ENCODE results near the gene CDIP1.
"Not testable (repeated sequence)": the region's sequence is repeated elsewhere in the genome, so short reads cannot be mapped to it uniquely, and the experiment has no call there.

Gene CDIP1

GRCh38 chr16:4538350-4539235 lies at the start of gene CDIP1:
CDIP1 (minus strand) TSS chr16:4538773; CDS start chr16:4514130, 24,643 bp downstream.
- DNase-seq: peak; percentile 52

- no peak for DNase-seq
Measured at GRCh38 chr16:4586291-4586690, 47.7 kb upstream of the CDIP1 start.

GRCh38 chr16:4583906-4584305 lies 45.3 kb upstream of the CDIP1 start:
- no peak for DNase-seq

- DNase-seq: peak; percentile 49
Measured at GRCh38 chr16:4580250-4580649, 41.7 kb upstream of the CDIP1 start.

- DNase-seq: no peak
Measured at GRCh38 chr16:4578961-4579530, 40.5 kb upstream of the CDIP1 start.

GRCh38 chr16:4576008-4576407 lies 37.4 kb upstream of the CDIP1 start:
- DNase-seq: no peak

- no peak for DNase-seq
Measured at GRCh38 chr16:4574919-4575705, 36.5 kb upstream of the CDIP1 start.

GRCh38 chr16:4573926-4574325 lies 35.4 kb upstream of the CDIP1 start:
- DNase-seq: not testable (repeated sequence)

- DNase-seq: no peak
Measured at GRCh38 chr16:4572715-4573114, 34.1 kb upstream of the CDIP1 start.

GRCh38 chr16:4570688-4571321 lies 32.2 kb upstream of the CDIP1 start:
- no peak for DNase-seq

GRCh38 chr16:4570086-4570485 lies 31.5 kb upstream of the CDIP1 start:
- no peak for DNase-seq

- DNase-seq: no peak
Measured at GRCh38 chr16:4566144-4566543, 27.6 kb upstream of the CDIP1 start.

GRCh38 chr16:4564661-4565267 lies 26.2 kb upstream of the CDIP1 start:
- DNase-seq: no peak

GRCh38 chr16:4561596-4561995 lies 23.0 kb upstream of the CDIP1 start:
- no peak for DNase-seq

GRCh38 chr16:4557973-4558372 lies 19.4 kb upstream of the CDIP1 start:
- no peak for DNase-seq

GRCh38 chr16:4556580-4556979 lies 18.0 kb upstream of the CDIP1 start:
- DNase-seq: no peak

GRCh38 chr16:4556112-4556511 lies 17.5 kb upstream of the CDIP1 start, which contains the start of gene C16orf96:
C16orf96 (plus strand) TSS chr16:4556340; CDS start chr16:4556490, 150 bp downstream.
- peak; percentile 51 for DNase-seq

GRCh38 chr16:4552541-4552940 lies 14.0 kb upstream of the CDIP1 start:
- no peak for DNase-seq

- no peak for DNase-seq
Measured at GRCh38 chr16:4550591-4550990, 12.0 kb upstream of the CDIP1 start.

GRCh38 chr16:4548124-4548523 lies 9.6 kb upstream of the CDIP1 start:
- no peak for DNase-seq

- no peak for DNase-seq
Measured at GRCh38 chr16:4544473-4544872, 5.9 kb upstream of the CDIP1 start.

- no peak for DNase-seq
Measured at GRCh38 chr16:4539716-4540284, 1.2 kb upstream of the CDIP1 start.
